CD4-positive, alpha-beta T cell treated with Interleukin-17A for 4 hours (primary cell): ENCODE data around the gene METAP2.
A peak's percentile ranks its signal among the peaks of the same experiment; 100 is the strongest.

Experiments
- DNase-seq: peaks from one replicate; pipeline ENCODE4 v3.0.0-alpha.2; 2020; ENCODE audit warnings: mixed read lengths

Gene METAP2

DNA sequence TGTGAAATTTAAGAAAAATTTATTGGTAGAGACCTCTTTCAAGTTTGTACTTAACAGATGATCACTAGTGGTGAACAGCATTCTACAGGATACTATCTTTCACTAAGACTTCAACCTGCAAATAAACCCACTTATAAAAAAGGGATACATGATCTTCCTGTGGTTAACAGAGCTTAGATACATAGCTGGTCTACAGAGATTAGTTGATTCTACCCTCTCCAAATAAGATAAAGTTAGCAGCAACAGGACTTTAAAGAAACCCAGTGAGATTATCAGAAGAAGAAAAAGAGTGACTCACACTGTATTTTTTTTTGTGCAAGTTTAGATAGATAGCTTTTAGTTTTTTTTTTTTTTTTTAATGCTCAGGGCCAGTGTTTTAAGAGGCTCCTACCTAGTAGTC lies 42.8 kb downstream of the METAP2 start:
- no peak for DNase-seq

DNA sequence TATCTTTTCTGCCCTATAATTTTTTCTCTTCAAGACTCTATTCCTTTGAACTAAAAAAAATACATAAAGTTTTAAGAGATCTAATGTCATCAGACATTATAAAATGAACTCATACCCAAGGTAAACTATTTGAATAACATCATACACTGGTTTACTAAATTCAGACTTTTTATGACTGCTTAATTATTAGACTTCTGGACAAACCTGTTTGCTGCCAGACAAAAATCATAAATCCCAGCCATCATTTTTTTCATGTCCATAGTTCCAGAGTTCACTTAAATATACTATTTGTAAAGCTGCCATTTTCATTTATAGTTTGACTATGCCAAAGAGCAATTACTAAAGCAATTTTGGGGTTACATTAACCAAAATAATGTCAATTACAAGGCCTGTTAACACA lies 43.3 kb downstream of the METAP2 start:
- DNase-seq = no peak

DNA sequence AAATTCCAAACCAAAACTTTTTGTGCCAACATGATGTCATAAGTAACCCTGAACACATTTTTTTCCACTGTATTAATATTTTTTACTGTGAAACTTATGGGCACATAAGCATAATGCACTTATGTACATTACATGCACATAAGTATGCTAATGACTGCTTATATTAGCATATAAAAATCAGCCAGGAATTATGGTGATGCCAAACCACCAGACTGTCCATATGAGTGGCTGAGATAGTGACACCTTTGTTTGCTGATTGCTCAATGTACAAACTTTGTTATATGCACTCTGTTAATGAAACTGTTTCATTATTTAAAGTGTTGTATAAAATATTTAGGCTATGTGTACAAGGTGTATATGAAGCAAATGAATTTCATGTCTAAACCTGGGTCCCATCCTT lies 45.0 kb downstream of the METAP2 start:
- no peak for DNase-seq

DNA sequence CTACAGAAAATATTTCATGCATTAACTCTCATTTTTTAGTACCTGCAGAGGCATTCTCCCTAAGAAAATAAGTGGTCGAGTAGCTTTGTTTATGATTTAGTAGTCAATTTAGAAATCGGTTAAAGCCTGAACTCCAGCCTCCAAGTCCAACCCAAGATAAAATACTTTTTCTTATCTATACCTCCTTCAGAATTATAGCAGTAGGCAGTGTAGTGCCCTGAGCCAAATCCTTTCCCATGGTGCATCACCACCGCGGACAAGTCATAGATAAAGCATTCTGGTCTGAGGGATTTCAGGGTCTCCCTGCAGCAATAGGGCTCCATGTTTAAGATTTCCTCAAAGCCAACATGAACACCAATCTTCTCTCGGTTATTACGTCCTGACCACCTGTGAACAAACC lies 46.9 kb downstream of the METAP2 start:
- DNase-seq = no peak

DNA sequence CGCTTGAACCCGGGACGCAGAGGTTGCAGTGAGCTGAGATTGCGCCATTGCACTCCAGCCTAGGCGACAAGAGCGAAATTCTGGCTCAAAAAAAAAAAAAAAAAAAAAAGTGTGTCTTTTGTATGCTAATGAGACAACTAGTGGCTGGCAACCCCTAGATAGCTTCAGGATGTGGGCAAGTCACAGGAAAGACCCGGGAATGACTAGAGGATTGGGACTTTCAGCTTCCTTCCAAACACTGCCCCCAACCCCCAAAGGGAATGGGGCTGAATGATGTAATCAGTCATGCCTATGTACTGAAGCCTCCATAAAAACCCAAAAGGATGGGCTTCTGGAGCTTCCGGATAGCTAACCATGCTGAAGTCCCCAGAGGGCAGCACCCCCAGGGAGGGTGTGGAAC lies 48.7 kb downstream of the METAP2 start:
- DNase-seq = no peak

DNA sequence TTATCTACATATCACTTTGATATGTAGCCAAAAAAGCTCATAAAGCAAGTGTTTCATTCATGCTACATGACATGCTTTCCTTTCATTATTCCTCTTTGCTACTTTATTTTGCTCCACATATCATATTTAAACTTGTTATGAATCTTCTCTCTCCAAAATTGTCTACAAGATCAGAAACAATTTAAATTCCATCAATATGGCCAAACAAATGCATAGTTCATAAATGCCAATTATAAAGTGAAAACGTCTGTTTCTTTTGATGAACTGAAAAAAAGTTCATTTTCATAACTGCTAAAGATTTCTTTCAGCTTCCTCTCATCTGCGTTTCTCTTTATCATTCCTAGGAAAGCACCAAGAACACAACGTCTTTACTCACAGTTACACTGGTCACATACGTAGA lies 54.5 kb downstream of the METAP2 start:
- no peak for DNase-seq

DNA sequence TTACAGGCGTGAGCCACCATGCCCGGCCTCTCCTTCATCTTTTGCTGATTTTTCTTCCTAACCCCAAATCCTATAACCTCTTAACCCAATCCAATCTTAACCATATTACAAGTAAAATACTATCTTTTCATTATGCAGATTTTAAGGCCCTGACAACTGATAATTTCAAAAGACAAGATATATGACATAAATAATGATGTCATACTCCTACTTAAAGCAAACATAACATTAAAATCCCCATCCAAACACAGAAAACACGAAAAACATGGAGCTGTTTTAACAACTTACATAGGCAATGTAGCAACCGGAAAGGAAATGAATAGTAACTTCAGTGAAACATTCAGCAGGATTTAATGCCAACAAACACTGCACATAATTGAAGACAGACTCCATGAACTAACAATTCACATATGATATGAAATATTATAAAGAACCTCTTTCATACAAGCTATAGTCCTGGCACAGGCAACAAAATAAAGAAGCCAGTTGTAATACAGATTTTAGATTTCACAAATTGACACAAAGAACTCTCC lies 55.8 kb downstream of the METAP2 start:
- DNase-seq = no peak

DNA sequence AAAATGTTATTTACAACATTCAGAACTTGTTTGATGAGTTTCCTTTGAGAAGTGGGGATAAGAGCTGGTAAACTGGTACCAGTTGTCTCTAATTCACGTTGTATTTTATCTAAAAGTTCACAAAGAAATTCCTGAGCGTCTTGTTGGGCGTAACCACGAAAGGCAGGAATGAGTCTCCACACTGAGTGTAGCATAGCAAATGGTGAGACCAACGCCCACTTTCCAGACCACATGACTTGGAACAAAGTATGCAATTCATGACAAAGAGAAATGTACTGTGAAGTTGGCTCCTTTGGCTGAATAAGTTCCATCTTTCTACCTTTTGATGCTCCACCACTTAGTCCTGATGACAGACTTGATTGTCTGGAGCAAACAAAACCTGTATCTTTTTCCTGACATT lies 58.9 kb downstream of the METAP2 start:
- no peak for DNase-seq

DNA sequence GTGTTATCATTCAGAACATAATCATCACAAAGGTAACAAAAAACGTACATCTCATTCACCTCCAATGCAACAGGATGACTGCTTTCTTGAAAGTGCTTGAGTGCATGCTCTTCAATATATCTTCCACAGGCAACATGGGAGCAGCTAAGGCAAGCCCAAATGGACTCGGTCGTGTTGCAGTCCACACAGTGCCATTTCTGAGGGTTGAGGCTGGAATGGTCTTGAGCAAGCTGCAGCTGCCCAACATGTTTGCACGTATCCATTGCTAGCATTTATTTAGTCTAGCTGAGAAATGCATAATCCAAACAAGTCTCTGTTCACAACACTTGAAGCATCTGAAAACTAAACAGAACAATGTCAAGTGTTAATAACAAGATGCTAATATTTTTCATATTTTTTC lies 60.0 kb downstream of the METAP2 start:
- DNase-seq = no peak

DNA sequence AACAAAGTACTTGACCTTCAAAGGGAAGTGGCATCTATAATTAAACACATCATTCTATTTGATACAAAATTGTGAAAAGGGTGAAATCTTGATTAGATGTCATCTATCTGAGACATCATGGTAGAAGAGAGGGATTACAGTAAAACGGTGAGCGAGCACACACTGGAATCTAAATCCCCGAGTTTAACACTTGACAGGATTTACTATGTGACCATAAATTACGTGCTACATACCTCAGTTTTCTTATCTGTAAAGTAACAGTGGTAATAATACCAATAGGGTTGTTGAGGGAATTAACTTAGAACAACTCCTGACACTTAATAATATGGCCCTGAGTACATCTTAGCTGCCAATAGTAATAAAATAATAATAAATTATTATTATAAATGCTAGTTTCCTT lies 64.1 kb downstream of the METAP2 start:
- no peak for DNase-seq

DNA sequence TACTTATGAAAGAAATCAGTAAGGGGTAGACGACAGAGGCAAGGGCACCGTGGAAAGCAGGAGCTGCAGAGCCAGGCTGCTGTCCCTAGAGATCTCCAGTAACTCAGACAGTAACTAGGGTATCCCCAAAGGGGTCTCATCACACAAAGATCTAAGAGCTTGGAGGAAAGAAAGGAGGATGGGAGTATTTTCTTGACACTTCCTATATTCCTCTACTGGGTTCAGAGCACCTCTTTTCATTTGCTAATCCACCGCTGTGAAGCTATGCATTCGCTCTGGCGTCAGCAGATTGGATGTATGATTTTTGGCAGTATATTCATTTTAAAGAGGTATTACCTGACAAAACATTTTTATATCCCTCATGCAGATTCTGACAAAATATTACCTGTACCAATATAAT lies 64.7 kb downstream of the METAP2 start:
- no peak for DNase-seq

DNA sequence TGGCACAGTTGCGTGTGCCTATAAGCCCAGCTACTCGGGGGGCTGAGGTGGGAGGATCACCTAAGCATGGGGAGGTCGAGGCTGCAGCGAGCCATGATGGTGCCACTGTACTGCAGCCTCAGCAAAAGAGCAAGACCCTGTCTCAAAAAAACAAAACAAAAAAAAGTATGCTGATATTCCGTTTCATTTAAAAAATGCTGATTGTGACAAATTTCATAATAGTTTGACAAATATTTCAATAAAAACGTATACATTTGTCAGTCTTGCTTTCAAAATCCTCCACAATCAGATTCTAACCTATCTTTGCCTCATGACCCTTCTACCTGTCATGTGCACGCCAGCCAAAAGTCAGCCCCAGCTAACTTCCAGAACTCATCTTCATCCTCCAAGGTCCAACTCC lies 67.5 kb downstream of the METAP2 start:
- DNase-seq = no peak

DNA sequence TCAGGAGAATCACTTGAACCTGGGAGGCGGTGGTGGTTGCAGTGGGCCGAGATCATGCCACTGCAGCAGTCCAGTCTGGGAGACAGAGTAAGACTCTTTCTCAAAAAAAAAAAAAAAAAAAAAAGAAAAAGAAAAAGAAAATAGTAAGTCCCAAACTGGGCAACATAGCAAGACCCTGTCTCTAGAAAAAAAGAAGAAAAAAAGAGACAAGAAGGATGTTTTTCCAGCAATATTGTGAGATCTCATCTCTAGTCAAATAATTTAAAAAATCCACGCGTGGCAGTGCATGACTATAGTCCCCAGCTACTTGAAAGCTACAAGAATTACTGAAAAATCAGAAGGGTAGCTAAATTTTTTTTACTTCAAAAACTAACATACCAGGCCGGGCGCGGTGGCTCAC lies 69.4 kb downstream of the METAP2 start:
- DNase-seq = no peak

DNA sequence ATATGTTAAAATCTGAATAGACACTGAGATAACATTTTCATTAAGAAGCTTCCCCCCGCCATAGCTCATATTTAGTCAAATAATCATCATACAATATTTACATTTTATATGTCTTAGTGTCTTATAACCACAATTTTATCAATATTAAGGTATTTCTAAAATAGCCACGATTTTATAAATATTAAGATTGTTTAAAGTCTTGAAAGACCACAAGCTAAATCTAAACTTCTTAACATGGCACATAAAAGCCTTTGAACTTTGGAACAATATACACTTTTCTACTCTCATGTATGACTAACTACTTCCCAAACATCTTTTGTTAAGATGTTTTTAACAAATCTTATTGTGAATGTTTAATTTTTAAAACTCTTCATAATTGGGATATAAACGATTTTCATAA lies 70.8 kb downstream of the METAP2 start:
- no peak for DNase-seq

DNA sequence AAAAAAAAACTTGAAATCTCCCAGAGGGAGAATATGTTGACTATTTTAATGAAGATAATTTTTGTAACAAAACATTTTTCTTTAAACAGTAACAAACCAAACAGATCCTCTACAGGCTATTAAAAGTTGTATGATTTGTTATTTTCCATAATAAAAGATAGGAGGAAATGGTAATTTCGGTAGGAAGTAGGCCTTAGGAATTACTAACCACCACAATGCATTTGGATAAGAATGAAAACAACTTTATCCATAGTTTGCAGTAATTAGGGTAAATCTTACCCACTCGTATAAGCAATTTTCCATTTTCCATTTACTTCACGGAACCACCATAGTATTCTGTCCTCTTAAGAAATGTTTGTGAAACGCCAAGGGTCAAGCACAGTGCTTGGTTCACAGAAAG lies 71.4 kb downstream of the METAP2 start:
- DNase-seq = no peak

DNA sequence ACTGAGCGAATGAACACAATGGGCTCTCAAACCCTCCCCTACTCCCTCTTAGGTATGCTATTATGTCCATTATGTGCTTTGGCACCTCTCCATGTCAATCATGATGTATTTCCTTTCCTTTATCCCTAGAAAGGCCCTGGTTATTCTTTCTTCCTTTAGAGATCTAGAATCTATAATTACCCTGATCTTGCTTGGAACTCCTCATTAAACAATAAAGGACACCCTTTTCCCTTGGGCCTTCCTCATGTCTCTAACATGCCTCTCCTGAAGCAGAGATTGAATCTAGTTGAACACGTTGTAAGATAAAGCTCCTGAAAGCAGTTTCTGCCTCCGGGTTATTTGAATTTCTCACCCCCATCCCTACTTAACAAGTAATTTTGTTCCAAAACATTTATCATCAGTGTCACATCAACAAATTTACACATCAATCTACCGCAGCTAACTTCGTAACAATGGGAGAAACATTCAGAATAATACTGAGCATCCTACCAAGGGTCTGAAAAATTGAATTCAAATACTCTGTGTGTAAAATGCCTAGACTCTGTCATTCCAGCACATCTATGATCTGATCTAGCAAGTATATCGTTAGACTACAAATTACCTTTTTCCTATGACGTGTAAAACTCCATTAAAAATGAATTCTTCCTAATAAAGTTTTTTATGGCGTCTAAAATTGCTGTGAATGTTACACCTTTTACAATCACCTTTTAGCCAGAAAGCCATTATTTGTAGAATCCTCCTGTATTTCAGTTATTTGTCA lies 72.0 kb downstream of the METAP2 start:
- no peak for DNase-seq

DNA sequence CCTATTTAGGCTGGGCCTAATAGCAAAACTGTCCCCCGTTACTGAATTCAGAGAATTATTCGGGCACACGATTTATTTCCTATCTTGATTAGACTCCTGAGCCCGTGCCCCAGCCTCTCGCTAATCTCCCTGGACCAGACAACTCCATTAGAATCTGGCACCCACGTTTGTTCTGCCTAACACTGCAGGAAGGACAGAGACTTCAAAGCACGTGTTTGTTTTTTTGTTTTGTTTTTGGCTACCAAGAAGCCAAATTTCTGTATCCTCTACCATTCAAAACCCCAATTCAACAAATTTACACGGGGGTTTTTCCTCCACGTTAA lies 72.5 kb downstream of the METAP2 start:
- no peak for DNase-seq

DNA sequence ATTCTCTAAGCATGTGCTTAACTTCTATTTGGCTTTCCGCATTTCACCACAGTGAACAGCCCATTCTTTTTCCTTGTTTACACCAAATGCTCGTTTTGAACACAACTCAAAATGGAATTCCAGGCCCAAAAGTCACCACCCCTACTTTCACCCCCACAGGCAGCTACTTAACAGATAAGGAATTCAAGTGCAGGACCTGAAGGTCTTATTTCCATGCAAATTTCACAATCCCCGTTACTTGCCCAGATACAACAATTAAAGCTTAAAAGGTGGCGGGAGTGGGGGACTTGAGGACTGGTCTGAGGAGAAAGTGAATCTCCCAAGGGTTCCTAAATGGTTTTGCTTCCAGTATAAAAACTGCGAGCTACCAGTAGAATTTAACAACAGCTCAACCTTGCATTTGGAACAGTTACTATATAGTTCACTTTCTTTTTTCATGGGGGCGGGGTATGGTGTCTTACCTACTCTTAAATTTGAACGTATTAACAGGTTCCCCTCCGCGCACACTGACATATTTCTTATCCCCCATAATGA lies 73.6 kb downstream of the METAP2 start:
- no peak for DNase-seq

DNA sequence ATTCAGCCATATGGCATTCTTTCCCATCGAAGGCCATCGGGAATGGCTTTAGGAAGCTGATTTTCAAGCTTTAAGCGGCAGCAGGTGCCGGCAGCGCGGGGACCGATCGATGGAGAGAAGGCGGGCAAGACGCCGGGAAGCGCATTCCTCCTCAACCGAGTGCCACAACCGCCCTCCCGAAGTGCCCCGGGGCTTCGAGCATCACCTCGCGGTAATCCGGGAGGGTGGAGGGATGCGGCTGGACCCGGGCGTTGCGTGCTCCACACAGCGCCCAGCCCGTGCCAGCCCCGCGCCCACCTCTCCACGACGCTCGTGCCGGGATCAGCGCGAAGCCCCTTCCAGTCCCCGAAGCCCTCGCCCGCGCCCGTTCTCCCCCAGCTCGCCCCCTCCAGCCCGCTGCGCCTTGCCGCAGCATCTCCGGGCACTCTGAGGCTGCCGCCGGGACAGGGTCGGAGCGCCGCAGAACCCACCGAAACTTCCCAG lies 74.1 kb downstream of the METAP2 start:
- peak; percentile 48 for DNase-seq

DNA sequence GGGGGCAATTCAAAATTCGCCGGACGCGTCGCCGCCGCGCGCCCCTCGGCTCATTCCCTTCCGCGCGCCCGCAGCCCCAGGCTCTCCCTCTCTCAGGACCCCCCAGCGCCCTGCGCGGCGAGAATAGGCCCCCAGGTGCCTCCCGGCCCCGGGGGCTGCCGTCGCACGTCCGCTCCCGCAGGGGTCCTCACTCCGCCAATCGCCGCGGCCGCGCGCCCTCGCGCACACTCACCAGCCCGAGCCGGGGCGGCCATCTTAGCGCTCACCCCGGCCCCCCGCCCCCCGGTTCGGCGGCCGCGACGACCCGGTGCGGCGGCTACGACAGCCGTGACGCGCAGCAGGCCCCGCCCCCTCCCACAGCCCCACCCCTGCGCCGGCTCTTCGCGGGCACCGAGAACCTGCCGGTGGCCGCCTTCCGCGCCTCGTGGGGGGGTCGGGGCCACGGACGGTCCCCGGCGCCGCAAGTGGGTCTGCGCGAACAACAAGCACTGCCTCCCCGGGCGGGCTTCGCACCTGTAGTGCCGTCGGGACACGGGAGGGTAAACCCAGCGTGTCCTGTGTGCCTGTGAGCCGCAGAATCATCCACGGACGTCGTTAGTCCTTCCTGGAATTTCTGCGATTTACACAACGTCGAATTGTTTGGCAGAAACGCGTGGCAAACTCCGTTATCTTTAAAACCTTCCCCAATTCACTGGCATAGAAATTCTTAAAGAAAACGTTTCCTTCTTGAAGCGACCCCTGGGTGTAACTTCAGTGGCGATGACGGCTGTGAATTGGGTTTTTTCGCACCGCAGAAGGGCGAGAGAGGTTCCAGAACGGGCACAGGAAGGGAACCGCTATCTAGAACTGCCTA lies 74.8 kb downstream of the METAP2 start:
- peak; percentile 84 for DNase-seq

DNA sequence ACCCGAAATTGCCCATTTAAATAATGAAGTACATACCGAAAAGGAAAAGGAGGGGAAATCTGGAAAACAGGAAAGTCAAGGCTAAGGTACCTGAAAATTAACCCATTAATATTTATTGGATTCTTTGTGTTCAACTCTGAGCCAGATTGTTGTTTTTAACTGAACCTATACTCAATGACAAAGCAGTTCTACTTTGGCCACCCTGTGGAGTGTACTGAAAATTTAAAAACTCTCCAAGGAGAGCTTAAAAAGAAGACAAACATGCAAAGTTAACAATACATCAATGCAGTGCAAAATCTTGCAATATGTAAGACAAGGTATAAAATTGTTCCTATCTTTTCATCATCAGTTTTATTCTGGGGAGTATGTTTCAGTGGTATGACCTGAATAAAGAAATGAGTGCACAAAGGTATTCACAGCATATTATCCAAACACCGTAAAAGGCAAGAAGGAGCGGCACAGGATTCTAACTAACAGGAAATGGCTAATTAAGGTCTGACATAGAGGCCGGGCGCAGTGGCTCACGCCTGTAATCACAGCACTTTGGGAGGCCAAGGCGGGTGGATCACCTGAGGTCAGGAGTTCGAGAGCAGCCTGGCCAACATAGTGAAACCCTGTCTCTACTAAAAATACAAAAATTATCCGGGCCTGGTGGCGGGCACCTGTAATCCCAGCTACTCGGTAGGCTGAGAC lies 75.6 kb downstream of the METAP2 start:
- DNase-seq = no peak

DNA sequence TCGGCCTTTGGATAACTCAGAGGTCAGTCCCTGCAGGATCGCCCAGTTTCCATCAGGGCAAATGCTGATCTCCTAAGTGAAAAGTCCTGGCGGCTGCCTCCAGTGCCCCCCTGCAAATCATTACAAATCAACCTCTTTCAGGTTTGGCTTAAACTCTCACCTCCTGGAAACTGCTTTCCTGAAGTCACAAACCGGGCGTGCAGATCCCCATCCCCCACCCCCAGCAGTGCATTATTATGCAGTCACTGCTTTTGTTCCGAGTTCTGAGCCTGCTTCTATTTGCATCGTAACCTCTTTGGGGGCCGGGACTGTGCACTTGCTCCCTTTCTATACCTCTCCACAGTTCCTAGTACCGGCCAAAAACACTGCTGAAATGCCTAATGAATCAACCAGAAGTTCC lies 77.4 kb downstream of the METAP2 start, which contains the start of gene USP44:
Gene USP44, minus strand, starts transcription at position 172 of the 400 bp plus-strand sequence. CDS start 17,220 bp downstream, outside the sequence.
- DNase-seq = peak; percentile 22

DNA sequence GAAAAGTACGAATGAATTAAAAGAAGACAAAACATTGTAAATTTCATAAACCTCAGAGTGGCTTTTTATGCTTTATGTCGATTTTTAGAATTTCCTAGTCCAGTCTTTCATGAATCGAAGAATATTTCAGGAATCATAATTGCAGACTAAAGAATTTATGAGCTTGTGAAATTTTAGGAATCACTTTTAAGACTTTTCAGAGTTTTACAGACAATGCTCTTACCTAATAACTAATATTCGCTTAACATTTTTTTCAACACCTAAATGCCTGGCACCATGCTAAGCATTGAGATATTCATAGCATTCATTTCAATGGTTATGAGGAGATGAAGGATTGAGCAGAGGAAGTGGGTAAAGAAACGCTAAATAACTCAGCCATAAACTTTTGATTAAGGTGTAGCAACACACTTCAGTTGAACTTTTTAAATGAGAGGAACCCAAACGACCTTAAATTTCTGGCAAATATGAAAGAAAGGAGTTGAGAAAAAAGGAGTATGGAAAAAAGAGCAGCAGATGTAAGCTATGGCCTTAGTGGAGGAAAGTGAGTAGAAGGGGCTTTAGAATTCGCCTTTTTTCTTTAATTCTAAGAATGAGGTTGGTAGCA lies 78.1 kb downstream of the METAP2 start:
- DNase-seq = no peak
